Epithelial cell of esophagus (primary cell): ENCODE results near the gene TMEM54.
A peak's percentile ranks its signal among the peaks of the same experiment; 100 is the strongest.

Source experiments
- DNase-seq: peaks from one replicate; pipeline ENCODE4 v3.0.0; 2010; ENCODE audit warnings: low read depth
- H3K4me3 ChIP-seq: 2 replicates; pipeline ENCODE4 v1.5.1; 2011; ENCODE audit warnings: mild to moderate bottlenecking, low read length, control low read depth
- TF ChIP-seq, protein P1 (sequence below): IDR thresholded peaks from 2 replicates; pipeline ENCODE4 v1.5.1; 2011; ENCODE audit warnings: low read depth, mild to moderate bottlenecking, low read length, control low read depth, inconsistent platforms; ENCODE audit not compliant: insufficient read depth; ENCODE audit errors: missing control alignments

TMEM54 gene

GRCh38 chr1:32928715-32929114 lies 27.5 kb upstream of the TMEM54 start:
- H3K4me3 ChIP-seq: no peak overlapping the region
- DNase-seq: no peak
- TF ChIP-seq, protein P1, sequence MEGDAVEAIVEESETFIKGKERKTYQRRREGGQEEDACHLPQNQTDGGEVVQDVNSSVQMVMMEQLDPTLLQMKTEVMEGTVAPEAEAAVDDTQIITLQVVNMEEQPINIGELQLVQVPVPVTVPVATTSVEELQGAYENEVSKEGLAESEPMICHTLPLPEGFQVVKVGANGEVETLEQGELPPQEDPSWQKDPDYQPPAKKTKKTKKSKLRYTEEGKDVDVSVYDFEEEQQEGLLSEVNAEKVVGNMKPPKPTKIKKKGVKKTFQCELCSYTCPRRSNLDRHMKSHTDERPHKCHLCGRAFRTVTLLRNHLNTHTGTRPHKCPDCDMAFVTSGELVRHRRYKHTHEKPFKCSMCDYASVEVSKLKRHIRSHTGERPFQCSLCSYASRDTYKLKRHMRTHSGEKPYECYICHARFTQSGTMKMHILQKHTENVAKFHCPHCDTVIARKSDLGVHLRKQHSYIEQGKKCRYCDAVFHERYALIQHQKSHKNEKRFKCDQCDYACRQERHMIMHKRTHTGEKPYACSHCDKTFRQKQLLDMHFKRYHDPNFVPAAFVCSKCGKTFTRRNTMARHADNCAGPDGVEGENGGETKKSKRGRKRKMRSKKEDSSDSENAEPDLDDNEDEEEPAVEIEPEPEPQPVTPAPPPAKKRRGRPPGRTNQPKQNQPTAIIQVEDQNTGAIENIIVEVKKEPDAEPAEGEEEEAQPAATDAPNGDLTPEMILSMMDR: no peak

- H3K4me3 ChIP-seq: no peak overlapping the region
- no peak for DNase-seq
- TF ChIP-seq, protein P1: no peak
Measured at GRCh38 chr1:32928285-32928684, 27.1 kb upstream of the TMEM54 start.

- H3K4me3 ChIP-seq: no peak overlapping the region
- TF ChIP-seq, protein P1: no peak
- no peak for DNase-seq
Measured at GRCh38 chr1:32927441-32927840, 26.3 kb upstream of the TMEM54 start.

DNA sequence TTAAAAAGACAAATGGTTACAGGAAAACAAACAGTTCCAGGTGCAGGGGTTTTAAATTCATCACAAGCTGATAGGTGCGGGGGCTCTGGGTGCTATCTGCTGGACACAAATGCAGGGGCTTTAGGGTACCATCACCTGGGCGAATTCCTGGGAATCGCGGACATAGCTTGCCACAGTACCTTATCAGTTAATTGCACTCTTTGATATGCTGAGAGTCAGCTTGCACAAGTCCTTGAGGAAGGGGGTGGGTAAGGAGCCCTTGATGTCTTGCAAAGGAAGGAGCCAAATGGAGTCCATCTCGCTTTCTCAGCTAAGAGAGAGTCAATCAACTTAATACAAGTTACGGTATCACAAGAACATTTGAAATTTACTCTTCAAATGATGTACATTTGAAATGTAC lies 25.4 kb upstream of the TMEM54 start:
- TF ChIP-seq, protein P1: no peak
- no peak for DNase-seq
- H3K4me3 ChIP-seq: no peak overlapping the region

- H3K4me3 ChIP-seq: no peak overlapping the region
- TF ChIP-seq, protein P1: no peak
- DNase-seq: peak; percentile 48
Measured at GRCh38 chr1:32925403-32926162, 24.4 kb upstream of the TMEM54 start.

DNA sequence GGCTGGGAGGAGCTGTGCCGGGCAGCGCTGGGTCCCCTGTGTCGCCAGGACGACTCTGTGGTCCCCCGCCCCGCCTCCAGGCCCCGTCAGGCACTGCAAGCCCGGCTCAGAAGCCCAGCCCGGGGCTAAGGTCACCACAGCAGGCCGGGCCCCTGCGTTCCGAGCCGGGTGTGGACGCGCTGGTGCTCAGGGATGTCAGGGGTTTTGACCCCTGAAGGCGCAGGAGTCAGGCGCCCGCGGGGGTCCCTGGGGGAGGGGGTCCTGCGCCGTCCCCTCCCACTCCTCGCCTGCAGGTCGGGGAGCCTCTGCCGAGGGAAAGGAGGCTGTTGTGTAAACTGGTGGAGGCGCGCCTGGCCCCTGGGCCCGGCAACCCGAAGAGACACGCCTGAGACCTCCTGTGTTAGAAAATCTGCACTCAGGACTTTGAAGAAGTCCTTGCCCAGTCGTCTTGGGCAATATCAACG lies 23.7 kb upstream of the TMEM54 start:
- no peak overlapping the region for H3K4me3 ChIP-seq
- TF ChIP-seq, protein P1: no peak
- no peak for DNase-seq

DNA sequence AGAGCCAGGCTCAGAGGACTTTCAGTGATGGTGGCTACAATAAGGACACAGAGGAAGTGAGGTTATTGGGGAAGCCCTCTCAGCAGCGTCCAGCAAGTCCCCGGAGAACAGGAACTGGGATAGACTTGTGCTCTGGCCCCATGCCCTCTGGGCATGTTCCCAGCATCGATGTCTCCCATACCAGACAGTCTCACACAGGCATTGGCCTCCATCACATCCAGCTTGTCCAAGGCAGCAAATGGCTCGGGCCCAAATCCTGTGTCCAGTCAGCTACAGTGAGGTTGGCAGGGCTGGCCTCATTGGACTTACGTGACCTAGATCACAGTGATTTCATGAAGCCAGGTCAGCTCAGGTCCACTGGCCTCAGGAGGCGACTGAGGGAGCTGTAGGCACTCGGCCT lies 19.6 kb upstream of the TMEM54 start:
- H3K4me3 ChIP-seq: no peak overlapping the region
- DNase-seq: no peak

More for the DNA sequence above, 19.6 kb upstream of the TMEM54 start:
- TF ChIP-seq, protein P1: no peak
